GM12864 (cell line): ENCODE results near the gene PPP1R14D.
A peak's percentile ranks its signal among the peaks of the same experiment; 100 is the strongest.

Experiments used
- DNase-seq: peaks from one replicate; pipeline ENCODE4 v3.0.0-alpha.2; 2011; ENCODE audit warnings: low read depth
- H3K4me3 ChIP-seq: 2 replicates; pipeline ENCODE4 v1.5.1; 2011; ENCODE audit warnings: mild to moderate bottlenecking, low read depth, low read length, control low read depth
- TF ChIP-seq, protein P1 (sequence below): IDR thresholded peaks from 2 replicates; pipeline ENCODE4 v1.5.1; 2011; ENCODE audit warnings: low read depth, mild to moderate bottlenecking, moderate library complexity, low read length, control low read depth, inconsistent platforms; ENCODE audit errors: missing control alignments

The PPP1R14D gene, protein sequence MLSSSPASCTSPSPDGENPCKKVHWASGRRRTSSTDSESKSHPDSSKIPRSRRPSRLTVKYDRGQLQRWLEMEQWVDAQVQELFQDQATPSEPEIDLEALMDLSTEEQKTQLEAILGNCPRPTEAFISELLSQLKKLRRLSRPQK

DNA sequence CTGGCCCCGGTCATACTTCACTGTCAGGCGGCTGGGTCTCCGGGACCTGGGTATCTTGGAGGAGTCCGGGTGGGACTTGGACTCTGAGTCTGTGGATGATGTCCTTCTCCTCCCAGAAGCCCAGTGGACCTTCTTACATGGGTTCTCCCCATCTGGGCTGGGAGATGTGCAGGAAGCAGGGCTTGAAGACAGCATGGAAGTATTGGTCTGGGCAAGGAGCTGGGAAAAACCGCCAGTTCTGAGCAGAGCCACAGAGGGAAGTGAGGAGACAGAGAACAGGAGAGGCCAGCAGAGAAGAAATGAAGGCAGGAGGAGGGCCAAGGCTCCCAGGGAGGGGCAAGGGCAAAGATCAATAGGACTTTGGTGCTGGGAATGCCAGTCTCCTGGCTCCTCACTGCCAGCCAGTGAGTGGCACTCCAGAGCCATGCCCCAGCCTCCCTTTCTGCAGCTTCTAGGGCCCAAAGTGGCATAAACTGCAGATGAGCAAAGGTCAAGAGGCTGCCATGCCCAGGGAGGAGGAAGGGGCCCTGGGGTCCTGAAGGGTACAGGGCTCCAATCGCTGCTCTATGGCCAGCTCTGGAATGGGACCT, at the start of gene PPP1R14D:
Gene PPP1R14D (minus strand): TSS at position 262 of the 590 bp plus-strand sequence. CDS start 67 bp downstream, at position 195.
- no peak for DNase-seq
- TF ChIP-seq, protein P1, sequence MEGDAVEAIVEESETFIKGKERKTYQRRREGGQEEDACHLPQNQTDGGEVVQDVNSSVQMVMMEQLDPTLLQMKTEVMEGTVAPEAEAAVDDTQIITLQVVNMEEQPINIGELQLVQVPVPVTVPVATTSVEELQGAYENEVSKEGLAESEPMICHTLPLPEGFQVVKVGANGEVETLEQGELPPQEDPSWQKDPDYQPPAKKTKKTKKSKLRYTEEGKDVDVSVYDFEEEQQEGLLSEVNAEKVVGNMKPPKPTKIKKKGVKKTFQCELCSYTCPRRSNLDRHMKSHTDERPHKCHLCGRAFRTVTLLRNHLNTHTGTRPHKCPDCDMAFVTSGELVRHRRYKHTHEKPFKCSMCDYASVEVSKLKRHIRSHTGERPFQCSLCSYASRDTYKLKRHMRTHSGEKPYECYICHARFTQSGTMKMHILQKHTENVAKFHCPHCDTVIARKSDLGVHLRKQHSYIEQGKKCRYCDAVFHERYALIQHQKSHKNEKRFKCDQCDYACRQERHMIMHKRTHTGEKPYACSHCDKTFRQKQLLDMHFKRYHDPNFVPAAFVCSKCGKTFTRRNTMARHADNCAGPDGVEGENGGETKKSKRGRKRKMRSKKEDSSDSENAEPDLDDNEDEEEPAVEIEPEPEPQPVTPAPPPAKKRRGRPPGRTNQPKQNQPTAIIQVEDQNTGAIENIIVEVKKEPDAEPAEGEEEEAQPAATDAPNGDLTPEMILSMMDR = no peak
- no peak within 1 kb of the TSS for H3K4me3 ChIP-seq

DNA sequence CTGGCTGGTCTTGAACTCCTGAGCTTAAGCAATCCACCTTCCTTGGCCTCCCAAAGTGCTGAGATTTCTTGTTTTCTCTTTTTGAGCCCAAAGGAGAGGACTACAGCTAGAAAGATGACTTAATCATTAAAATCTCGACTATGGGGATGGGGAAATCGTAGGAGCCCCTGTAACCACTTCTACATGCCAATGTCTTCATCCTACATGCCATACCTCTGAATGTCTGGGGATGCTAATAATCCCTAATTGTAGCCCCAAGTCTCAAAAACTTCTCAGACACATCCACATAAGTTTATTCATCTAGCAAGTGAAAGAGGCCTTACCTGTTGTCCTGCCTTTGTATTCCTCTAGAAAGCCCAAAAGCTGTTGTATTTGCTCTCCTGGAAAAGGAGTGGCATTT, 49.2 kb upstream of the PPP1R14D start:
- DNase-seq = no peak
- TF ChIP-seq, protein P1 = no peak
- no peak overlapping the region for H3K4me3 ChIP-seq

DNA sequence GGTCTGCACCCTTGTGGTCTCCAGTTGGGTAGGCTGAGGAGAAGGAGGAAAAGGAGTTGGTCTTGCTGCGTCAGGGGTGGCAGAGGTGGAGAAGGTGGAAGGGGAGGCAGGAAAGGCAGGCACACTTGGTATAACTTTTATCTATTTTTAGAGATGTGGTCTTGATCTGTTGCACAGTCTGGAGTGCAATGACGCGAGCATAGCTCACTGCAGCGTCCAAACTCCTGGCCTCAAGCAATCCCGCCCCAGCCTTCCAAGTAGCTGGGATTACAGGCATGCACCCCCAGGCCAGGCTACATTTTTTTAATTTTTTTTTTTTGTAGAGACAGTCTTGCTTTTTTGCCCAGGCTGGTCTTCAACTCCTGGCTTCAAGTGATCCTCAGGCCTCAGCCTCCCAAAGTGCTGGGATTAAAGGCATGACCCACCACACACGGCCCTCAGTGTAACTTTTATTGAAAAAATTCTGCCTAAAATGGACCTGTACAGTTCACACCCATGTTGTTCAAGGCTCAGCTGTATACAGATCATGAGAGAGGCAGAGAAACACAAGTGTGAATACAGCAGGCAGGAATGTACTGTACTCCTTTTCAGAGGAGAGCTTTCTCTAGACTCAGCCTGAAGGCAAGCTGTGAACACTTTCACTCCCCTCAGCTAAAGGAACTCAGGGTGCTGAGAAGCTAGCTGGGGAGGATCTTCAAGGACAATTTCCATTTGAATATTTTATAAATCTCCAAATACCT, 47.7 kb upstream of the PPP1R14D start:
- no peak for DNase-seq
- no peak overlapping the region for H3K4me3 ChIP-seq
- TF ChIP-seq, protein P1 = no peak

DNA sequence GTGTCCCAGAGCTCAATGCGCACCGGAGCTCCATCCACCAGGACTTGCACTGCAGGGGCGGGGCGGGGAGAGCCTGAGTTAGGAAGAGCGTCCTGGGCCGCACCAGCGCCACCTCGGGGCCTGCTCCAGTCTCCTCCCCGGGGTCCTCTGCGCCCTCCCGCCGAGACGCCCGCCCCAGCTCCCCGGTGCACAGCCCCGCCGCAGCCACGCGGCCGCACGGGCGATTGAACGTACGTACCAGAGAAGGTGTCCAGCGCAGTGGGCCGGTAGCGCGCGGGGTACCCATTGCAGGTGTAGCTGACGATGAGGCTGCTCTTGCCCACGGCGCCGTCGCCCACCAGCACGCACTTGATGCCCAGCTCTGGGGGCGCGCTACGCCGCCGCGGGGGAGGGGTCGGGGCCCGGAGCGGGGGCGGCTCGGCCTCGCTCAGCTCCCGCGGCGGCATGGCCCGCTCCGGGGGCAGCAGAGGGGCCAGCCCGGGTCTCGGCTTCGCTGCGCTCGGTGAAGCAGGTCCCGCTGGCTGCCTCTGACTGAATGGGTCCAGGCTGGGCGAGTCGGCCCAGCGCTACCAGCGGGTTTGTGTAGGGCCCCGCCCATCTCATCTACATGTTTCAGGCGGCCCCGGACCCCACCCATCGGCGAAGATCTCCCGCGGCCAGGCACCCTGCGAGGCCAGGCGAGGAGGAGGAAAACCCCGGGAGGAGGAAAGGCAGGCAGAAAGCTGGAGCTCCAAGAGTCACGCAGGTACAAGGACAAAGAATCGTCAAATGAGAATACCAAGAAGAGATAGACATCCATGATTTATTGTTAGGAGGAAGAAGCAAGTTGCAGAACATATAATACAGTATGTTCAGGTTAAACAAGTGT, 45.4 kb upstream of the PPP1R14D start, which contains the start of gene RHOV:
Gene RHOV (minus strand): TSS at position 541 of the 868 bp plus-strand sequence. CDS start 95 bp downstream, at position 446.
- H3K4me3 ChIP-seq = peak within 1 kb of the TSS; percentile 67
- no peak for DNase-seq
- TF ChIP-seq, protein P1 = peak; percentile 55

DNA sequence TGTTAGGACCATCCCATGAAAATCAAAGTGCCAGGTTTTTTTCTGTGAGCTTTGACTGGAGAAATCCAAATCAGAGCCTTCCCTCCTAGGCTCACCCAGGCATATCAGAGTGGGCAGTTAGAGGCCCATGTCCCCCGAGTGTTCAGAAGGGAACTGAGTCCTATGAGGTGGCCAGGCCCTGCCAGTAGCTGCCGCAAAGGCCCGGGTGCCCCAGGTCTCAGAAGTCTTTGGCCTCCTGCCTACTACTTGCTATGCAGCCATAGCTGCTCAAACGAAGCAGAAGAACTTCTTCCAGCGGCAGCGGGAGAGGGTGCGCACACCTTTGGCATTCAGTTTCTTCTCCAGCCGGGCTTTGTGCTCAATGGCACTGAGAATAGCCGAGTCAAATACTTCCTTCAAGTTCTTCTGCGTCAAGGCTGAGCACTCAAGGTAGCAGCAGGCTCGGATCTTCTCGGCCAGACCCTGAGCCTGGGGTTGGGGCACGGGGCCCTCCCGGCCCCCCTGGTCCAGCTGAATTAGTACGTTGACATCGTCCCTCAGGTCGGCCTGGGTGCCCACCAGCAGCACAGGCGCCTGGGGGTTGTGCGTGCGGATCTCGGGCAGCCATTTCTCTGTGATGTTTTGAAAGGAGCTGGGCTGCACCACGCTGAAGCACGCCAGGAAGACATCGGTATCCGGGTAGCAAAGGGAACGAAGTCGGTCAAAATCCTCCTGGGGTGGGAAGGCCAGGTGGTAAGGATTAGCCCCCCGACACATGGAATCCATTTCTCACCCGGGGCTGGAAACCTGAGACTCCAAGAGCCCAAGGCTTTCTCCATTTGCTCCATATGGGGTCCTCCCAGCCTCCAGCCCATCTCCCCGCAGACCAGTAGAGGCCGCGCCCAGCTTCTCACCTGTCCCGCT, 44.5 kb upstream of the PPP1R14D start:
- TF ChIP-seq, protein P1 = no peak
- DNase-seq = no peak
- H3K4me3 ChIP-seq = peak overlapping the region; percentile 67
